GM12801 (cell line): ENCODE measurements around the gene DEFB114.

Experiments used
- TF ChIP-seq, protein P1 (sequence below): IDR thresholded peaks from one replicate; pipeline ENCODE4 v1.5.1; 2011; ENCODE audit warnings: control low read depth; ENCODE audit not compliant: insufficient read length; ENCODE audit errors: extremely low read depth

Gene DEFB114

DNA sequence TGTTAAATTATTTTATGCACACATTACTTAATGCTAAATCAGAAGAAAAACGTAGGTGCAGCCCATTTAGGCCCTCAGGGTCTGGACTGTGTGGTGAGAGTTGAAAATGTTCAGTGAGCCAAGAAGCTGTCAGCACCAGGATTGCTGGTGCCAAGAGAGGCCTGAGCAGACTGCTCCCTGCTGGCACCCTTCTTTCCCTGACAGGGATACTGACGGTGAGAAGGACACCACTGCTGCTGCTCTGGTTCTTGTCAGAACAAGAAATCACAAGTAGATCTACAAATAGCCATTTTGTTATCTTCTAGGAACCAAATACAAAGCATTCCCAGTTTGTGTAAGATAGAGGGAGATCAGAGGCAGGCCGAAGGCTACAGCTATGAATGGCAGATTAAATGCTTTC is 48.9 kb downstream of the DEFB114 start:
- TF ChIP-seq, protein P1, sequence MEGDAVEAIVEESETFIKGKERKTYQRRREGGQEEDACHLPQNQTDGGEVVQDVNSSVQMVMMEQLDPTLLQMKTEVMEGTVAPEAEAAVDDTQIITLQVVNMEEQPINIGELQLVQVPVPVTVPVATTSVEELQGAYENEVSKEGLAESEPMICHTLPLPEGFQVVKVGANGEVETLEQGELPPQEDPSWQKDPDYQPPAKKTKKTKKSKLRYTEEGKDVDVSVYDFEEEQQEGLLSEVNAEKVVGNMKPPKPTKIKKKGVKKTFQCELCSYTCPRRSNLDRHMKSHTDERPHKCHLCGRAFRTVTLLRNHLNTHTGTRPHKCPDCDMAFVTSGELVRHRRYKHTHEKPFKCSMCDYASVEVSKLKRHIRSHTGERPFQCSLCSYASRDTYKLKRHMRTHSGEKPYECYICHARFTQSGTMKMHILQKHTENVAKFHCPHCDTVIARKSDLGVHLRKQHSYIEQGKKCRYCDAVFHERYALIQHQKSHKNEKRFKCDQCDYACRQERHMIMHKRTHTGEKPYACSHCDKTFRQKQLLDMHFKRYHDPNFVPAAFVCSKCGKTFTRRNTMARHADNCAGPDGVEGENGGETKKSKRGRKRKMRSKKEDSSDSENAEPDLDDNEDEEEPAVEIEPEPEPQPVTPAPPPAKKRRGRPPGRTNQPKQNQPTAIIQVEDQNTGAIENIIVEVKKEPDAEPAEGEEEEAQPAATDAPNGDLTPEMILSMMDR: no peak

DNA sequence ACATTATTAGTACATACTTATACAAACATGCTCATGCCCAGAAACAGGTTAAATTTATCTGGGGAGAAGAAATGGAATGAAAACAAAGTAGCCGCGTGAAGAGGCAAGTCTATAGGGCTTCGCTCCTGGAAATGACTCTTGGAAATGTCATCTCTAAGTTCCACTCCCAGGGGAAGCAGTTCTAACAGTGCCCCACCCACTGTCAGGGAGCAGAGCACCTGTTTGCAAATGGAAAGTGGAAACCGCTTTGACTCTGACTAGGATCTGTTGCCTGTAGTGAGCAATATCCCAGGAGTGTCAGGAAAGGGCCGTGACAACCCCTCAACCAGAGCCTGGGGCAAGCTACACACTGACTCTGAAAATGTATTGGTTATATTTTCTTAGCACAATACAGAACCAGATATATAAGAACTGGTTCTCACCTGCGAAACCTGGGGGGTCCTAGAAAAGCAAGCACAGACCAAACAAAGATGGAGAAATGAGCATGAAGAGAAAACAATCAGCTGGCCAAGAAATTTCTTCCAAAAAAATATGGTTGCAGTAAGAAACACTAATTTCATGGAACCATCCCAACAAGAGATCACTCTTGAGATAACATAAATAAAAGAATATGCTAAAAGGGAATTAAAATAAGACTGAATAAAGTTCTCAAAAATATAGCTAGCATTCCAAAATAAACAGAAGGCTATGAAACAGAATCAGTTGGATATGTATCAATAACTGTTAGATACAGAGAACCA is 50.2 kb downstream of the DEFB114 start:
- TF ChIP-seq, protein P1: no peak

DNA sequence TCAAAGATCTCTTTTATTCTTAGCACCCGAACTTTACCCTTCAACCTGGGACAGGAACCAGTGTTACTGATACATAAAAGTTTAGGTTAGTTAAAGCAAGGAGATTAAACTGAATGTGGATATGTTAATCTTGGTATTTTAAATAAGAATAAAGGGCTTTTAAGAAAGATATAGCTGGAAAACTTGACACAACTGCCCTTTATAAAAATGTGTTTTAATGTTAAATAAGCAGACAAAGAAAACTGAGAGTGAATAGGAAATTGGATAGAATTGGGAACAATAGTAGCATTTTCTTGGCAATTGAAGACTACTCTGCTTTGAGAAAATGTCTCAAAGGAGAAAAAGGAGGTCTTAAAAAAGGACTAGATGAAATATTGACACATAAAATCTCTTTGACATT is 51.8 kb downstream of the DEFB114 start:
- TF ChIP-seq, protein P1: no peak

DNA sequence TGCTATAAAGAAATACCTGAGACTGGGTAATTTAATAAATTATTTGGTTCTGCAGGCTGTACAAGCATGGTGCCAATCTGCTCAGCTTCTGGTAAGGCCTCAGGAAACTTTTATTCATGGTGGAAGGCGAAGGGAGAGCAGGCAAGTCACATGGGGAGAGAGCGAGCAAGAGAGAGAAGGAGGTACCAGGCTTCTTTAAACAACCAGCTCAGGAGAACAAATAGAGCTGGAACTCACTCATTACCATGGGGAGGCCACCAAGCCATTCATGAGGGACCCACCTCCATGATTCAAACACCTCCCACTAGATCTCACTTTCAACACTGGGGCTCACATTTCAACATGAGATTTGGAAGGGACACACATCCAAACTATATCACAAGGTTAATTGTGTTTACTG is 52.7 kb downstream of the DEFB114 start:
- TF ChIP-seq, protein P1: no peak
